ENCODE data around the gene TSHZ3.

TSHZ3 gene

DNA sequence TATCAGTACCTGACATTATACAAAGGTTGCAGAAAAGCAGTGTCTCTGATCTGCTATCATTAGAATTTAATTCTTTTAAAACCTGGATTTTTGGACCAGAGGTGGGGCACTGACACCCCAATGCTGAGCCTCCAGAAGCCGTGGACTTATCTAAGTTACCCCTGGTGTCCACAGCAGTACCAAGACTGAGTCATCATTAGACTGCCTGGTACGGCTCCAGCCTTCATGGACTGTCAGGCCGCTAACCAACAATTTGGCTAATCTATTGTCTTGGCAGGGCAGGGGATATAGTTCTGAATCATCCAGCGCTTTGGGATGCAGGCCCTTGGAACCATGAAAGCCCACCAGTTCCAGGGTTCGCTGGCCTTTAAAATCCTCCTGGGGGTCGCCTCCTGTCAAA is 78.3 kb downstream of the TSHZ3 start:
- TF ChIP-seq, protein P1, sequence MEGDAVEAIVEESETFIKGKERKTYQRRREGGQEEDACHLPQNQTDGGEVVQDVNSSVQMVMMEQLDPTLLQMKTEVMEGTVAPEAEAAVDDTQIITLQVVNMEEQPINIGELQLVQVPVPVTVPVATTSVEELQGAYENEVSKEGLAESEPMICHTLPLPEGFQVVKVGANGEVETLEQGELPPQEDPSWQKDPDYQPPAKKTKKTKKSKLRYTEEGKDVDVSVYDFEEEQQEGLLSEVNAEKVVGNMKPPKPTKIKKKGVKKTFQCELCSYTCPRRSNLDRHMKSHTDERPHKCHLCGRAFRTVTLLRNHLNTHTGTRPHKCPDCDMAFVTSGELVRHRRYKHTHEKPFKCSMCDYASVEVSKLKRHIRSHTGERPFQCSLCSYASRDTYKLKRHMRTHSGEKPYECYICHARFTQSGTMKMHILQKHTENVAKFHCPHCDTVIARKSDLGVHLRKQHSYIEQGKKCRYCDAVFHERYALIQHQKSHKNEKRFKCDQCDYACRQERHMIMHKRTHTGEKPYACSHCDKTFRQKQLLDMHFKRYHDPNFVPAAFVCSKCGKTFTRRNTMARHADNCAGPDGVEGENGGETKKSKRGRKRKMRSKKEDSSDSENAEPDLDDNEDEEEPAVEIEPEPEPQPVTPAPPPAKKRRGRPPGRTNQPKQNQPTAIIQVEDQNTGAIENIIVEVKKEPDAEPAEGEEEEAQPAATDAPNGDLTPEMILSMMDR (IDR thresholded peaks at IDR 0.05): no peak

DNA sequence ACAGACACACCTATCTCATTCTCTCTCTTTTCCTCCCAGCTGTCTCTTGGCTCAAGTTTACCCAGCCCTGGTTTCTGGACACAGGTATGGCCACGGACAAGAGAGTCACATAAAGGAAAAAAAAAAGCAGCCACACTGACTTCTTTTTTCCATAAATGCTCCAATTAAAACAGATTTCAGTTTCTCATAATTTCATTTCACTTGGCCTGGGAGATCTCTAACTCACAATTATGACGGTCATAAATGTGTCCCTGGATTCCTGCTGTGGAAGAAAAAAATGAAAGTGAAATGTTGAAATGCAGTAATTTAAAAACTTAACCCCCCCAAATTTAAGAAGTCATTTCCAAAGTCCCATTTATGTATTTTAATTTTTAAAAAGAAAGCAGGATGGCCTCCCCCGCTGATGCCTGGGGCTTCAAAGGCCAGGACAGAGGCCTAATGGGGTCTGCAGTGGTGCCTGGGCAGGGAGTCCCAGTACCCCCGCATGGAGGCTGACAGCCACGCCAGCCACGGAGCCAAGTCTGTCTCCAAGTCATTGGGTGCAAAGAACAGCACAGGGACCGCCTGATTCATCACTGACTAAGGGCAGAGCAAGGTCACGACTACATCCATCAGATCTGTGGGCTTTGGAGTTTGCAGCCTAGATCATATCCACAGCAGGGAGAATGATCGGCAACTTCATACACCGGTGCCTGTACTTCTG is 79.7 kb downstream of the TSHZ3 start:
- TF ChIP-seq, protein P1 (IDR thresholded peaks at IDR 0.05): no peak

DNA sequence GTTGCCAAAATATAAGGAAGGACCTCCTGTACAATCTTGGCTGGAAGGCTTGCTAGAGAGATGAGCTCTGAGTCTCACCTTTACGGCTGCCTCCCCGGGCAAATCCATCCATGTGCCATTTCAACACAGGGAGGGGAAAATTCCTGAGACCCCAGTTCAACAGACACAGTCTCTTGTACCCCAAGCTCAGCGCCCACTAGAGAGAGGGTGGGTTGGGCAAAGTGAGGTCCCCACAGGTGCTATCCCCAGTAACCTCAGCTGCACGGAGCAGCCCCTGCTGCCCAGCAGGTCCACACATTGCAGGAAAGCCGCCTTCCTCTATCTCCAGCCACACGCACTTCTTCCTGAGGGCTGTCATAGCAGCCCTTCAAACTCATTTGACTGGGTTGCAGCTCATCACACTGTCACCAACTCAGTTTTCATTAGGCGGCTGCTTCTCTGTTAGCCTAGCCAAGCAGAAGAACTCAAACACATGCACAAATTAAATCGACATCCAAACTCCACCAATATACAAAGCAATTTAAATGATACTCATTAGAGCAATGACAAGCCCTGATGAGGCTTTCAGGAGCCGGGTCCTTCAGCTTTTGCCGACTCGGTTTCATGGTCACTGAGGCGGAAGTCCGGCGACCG is 80.4 kb downstream of the TSHZ3 start:
- TF ChIP-seq, protein P1 (IDR thresholded peaks at IDR 0.05): no peak

DNA sequence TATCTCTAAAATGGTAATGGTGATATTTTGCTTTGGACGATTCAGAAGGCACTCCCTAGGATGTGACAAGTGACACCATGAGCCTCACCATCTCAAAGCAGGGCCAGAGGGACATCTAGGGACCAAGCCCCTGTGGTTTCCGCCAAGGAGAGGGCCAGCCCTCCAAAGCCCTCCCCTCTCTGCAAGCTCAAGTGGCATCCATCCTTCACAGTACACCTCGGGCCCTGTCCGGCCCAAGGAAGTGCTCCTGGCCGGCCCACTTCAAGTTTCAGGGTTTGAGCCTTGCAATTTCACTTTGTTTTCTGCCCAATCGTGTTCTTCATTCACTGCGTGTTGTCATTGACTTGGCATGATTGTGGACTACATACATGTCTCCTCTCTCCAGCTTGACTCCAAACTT is 82.5 kb downstream of the TSHZ3 start:
- TF ChIP-seq, protein P1 (IDR thresholded peaks at IDR 0.05): no peak

DNA sequence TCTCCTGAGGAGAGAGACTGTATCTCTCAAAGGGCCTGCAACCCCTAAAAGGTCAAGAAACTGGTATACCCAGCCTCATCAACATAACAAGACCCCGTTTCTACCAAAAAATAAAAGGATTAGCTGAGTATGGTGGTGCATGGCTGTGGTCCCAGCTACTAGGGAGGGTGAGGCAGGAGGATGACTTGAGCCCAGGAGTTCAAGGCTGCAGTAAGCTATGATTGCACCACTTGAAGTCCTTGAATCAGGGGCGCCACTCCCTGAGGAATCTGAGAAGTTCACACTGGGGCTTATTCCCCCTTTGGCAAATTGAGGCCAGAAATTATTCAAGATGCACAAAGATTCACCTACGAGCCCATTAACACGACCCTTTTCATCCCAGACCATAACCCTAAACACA is 83.0 kb downstream of the TSHZ3 start:
- TF ChIP-seq, protein P1 (IDR thresholded peaks at IDR 0.05): no peak

DNA sequence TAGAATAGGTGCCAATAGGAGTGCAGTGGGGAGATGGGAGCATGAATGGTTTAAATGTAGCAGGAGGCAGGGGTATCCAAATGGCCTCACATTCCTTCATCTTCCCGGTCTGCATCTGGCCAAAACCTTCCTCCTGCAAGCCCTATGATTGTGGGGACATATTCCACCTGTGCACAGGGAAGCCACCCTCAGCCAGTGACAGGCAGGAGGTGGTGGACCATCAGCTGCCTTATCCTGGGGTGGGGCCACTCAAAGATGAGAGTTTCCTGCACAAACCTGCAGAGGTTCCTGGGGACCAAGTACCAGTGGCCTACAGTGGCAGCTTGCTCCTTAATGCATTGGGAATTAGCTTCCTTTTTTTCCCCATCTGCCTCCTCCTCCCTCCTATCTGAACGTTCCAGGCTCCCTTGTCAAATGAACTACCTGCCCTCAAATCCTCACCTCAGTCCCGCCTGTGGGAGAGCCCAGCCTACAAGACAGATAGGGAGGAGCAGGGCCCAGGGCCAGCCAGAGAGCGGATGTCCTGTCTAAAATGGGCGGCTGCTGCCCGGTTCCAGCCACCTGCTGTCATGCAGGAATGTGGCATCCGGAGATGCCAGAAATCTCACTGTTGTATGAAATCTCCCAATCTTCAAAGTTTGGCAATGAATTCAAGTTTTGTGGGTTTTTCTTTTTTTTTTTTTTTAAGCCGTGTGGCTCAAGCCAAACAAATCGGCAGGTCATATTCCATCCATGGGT is 85.0 kb downstream of the TSHZ3 start:
- TF ChIP-seq, protein P1 (IDR thresholded peaks at IDR 0.05): no peak

DNA sequence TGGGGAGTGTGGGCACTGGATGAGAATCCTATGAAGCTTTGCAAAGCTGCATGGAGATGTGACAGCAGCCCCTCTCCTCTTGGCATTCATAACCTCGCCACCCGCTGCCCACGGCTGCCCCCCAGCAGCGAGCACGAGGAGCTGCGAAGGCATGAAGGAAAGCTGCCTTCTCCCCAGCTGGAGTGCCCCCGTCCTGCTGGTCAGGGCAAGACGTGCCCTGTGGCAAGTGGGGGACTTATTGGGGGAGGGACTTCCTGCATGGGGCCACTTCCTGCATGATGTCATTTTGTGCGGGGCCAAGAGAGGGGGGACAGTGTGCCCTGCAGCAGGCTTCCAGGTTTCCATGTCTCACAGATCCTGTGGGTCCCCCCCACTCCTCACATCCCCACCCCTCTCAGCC is 85.9 kb downstream of the TSHZ3 start:
- TF ChIP-seq, protein P1 (IDR thresholded peaks at IDR 0.05): no peak
